ENCODE results near the gene PLEKHG5.

Gene PLEKHG5

DNA sequence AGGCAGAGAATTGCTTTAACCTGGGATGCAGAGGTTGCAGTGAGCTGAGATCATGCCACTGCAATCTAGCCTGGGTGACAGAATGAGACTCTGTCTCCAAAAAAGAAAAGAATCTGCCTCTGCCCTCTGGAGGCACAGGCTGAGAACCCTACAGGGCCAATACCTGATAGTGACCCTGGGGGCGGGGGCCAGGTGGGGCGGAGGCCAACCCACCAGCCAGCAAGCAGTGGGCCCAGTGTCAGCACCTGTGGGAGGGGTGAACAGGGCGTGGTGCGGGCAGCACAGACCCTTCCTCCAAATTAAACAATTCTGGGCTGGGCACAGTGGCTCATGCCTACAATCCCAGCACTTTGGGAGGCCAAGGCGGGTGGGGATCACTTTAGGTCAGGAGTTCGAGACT is 19.0 kb upstream of the PLEKHG5 start:
- TF ChIP-seq, protein P1, sequence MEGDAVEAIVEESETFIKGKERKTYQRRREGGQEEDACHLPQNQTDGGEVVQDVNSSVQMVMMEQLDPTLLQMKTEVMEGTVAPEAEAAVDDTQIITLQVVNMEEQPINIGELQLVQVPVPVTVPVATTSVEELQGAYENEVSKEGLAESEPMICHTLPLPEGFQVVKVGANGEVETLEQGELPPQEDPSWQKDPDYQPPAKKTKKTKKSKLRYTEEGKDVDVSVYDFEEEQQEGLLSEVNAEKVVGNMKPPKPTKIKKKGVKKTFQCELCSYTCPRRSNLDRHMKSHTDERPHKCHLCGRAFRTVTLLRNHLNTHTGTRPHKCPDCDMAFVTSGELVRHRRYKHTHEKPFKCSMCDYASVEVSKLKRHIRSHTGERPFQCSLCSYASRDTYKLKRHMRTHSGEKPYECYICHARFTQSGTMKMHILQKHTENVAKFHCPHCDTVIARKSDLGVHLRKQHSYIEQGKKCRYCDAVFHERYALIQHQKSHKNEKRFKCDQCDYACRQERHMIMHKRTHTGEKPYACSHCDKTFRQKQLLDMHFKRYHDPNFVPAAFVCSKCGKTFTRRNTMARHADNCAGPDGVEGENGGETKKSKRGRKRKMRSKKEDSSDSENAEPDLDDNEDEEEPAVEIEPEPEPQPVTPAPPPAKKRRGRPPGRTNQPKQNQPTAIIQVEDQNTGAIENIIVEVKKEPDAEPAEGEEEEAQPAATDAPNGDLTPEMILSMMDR (IDR thresholded peaks at IDR 0.05; ENCODE audit: borderline replicate concordance, insufficient read depth, low read depth, low read length), result no peak
- no peak overlapping the region for H3K4me3 ChIP-seq (ENCODE audit: low read depth, low read length)

DNA sequence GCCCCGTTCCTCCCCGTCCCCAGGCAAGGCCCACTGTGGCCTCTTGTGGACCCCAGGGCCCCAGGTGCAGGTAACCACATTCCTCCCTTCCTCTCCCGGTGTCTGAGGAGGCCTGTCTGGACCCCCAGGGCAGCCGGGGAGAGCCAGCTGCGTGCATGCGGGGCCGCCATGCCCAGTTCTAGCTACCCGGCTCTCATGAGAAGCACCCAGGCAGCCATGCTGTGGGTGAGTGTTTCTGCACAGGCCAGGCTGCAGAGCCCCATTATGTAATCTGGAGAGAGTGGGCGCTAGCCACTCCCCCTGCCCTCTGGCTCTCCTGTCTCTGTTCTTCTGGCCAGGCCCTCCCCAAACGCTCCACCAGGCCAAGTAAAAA is 18.4 kb upstream of the PLEKHG5 start:
- no peak overlapping the region for H3K4me3 ChIP-seq (ENCODE audit: low read depth, low read length)
- TF ChIP-seq, protein P1 (IDR thresholded peaks at IDR 0.05; ENCODE audit: borderline replicate concordance, insufficient read depth, low read depth, low read length), result no peak

DNA sequence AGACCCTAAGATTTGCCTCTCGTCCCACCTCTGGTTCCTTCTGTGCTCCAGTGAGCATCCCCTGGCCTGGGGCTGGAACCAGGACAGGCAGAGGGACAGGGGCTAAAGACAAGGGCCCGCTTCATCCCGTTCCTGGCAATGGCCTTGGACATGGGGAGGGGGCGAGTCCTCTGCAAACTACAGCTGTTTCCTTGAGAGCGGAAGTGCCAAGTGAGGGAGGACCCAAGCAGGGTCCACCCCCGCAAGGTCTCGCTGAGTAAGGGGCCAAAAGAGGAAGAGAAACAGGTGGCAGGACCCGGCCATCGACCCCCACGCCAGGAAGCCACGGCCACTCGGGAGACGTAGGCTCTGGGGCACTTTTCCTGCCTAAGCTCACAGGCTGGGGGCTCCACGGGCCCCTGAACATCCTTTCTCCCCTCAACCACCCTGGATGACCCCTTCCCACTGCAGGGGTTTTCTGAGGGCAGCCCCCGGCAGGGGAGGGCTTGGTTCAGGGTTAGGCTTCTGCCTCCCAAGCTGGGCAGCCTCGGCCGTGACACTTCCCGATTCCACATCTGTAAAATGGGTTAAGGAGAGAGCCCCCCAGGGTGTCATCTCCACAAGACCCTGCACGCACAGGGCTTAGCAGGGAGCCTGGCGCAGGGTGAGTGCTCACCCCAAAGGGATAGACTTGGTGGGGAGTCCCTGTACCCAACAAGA is 17.9 kb upstream of the PLEKHG5 start:
- no peak overlapping the region for H3K4me3 ChIP-seq (ENCODE audit: low read depth, low read length)
- TF ChIP-seq, protein P1 (IDR thresholded peaks at IDR 0.05; ENCODE audit: borderline replicate concordance, insufficient read depth, low read depth, low read length), result no peak

DNA sequence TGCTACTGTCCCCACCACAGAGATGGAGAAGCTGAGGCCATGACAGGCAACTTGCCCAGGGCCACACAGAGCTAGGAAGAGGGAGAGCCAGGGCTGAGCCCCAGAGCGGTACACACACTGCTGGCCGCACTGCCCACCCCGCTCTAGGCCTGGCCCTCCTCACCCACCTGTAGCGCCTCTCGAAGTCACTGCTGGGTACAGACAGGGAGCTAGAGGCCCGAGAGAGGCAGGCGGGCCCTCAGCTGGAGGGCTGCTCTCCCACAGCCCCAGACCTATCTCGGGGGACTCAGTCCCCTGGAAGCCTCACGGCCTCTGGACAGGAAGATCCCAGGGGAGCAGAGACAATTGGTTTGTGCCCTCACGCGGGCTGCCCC is 17.3 kb upstream of the PLEKHG5 start:
- no peak overlapping the region for H3K4me3 ChIP-seq (ENCODE audit: low read depth, low read length)
- TF ChIP-seq, protein P1 (IDR thresholded peaks at IDR 0.05; ENCODE audit: borderline replicate concordance, insufficient read depth, low read depth, low read length), result no peak

DNA sequence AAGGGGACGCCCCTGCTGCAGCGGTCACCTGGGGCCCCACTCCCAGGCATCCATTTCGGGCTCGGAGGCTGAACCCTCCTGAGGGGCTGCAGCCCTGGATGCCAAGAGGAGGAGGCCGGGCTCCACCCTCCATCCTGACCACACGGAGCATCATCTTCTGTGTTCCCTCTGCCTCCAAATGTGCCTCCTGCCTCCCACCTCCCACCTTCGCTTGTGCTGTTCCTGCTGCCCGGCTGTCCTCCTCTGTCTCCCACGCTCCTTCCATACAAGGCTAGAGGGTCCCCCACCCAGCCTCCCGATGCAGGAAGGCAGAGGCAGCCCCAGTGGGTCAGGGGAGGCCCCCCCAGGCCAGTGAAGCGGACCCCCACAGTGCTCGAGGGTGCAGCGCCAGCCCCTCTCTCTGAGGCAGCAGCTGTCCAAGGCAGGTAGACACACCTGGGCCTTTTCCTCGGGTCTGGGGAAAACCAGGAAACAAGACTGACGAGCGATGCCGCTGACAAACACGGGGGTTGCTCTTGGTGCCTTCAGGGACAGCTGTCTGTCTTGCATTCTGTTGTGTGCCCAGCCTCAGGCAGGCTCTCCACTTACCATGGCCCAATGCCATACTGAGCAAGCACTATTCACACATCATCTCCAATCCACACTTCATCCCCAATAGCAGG is 16.8 kb upstream of the PLEKHG5 start:
- no peak overlapping the region for H3K4me3 ChIP-seq (ENCODE audit: low read depth, low read length)
- TF ChIP-seq, protein P1 (IDR thresholded peaks at IDR 0.05; ENCODE audit: borderline replicate concordance, insufficient read depth, low read depth, low read length), result no peak

DNA sequence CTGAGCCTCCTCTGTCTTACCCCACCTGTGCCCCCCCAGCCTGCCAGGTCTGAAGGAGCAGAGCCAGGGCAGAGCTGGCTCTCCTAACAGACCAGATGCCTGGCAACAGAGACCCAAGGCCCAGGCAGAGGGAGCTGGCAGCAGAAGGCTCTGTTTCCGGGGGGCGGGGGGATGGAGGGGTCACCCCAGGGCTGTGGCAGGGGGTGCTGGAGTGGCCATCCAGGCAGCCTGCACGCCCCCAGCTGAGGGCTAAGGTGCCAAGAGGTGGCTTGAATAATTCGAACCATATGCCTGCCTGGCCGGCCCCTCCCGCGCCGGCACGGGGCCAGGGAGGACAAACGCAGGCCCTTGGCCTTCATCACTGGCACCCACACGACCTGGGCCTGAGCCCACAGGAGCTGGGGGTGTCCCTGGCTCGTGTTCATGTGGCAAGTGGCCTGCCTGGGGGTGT is 16.0 kb upstream of the PLEKHG5 start:
- H3K4me3 ChIP-seq (ENCODE audit: low read depth, low read length), result no peak overlapping the region
- TF ChIP-seq, protein P1 (IDR thresholded peaks at IDR 0.05; ENCODE audit: borderline replicate concordance, insufficient read depth, low read depth, low read length), result no peak

DNA sequence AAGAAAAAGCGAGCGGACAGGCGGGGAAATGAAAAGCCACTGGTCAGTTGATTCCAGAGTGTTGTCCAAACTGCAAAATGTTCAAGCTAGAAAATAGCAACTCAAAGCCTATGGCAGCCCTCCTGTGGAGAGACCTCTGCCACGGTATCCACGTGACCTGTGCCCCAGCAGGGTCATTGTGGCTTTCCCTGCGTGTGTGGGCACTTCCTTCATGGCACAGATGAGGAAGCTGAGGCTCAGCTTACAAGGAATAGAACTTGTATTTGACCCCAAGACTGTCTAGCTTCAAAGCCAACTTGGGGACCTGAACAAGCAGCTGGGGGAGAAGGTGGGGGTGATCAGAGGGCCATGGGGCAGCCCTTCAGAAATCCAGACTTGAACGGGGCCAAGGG is 15.6 kb upstream of the PLEKHG5 start:
- H3K4me3 ChIP-seq (ENCODE audit: low read depth, low read length), result no peak overlapping the region
- TF ChIP-seq, protein P1 (IDR thresholded peaks at IDR 0.05; ENCODE audit: borderline replicate concordance, insufficient read depth, low read depth, low read length), result no peak

Data from GM12875 (cell line).